SK-N-MC (cell line): ENCODE results near the gene UBTD1.

Experiments
- DNase-seq: peaks from one replicate; pipeline ENCODE4 v3.0.0-alpha.2; 2011; ENCODE audit warnings: low read depth, low spot score
- H3K27ac ChIP-seq: fragments of 200-600 bp; sonication (generic); 2 replicates; pipeline ENCODE4 v1.5.1; 2016; ENCODE audit warnings: mixed run types
- H3K36me3 ChIP-seq: fragments of 200-600 bp; sonication (generic); 2 replicates; pipeline ENCODE4 v1.6.1; 2017; ENCODE audit warnings: antibody characterized with exemption, low read length, mixed read lengths; ENCODE audit not compliant: insufficient read depth
- H3K4me3 ChIP-seq: fragments of 200-600 bp; sonication (generic); 2 replicates; pipeline ENCODE4 v1.5.1; 2016
- H3K9ac ChIP-seq: fragments of 200-600 bp; sonication (generic); 2 replicates; pipeline ENCODE4 v1.8.0; 2017; ENCODE audit warnings: mixed run types, mixed read lengths; ENCODE audit not compliant: insufficient read length
- H3K9me3 ChIP-seq: fragments of 200-600 bp; sonication (generic); 2 replicates; pipeline ENCODE4 v1.6.1; 2017; ENCODE audit warnings: low read depth, mild to moderate bottlenecking, antibody characterized with exemption, low read length, moderate library complexity, mixed read lengths
- EZH2 ChIP-seq: fragments of 200-600 bp; sonication (generic); IDR thresholded peaks from one replicate; pipeline ENCODE4 v1.6.1; 2017; ENCODE audit warnings: antibody characterized with exemption
- FOXP2 ChIP-seq: optimal IDR thresholded peaks from 2 replicates; pipeline ENCODE3; 2011; ENCODE audit warnings: mild to moderate bottlenecking, moderate library complexity; ENCODE audit not compliant: insufficient read depth; ENCODE audit errors: extremely low read length, control extremely low read depth
- POLR2AphosphoS5 ChIP-seq: IDR thresholded peaks from 2 replicates; pipeline ENCODE4 v1.6.1; 2012; ENCODE audit warnings: mild to moderate bottlenecking, low read depth, low read length, borderline replicate concordance

UBTD1 gene

GRCh38 chr10:97534746-97535367 lies 36.1 kb downstream of the UBTD1 start:
- Histone ChIP-seq H3K4me3 (no peak overlapping the region), H3K27ac (no peak overlapping the region), H3K36me3 (no peaks in the 10 kb centered on the region), H3K9ac (no peak overlapping the region), H3K9me3 (no peaks in the 10 kb centered on the region)
- DNase-seq, result no peak
- TF ChIP-seq FOXP2, result no peak
- no peak for TF ChIP-seq EZH2
- TF ChIP-seq POLR2AphosphoS5, result no peak

- TF ChIP-seq FOXP2, result no peak
- TF ChIP-seq EZH2, result no peak
- no peak for TF ChIP-seq POLR2AphosphoS5
- Histone ChIP-seq H3K36me3 (no peaks in the 10 kb centered on the region), H3K27ac (no peak overlapping the region), H3K4me3 (no peak overlapping the region), H3K9me3 (no peaks in the 10 kb centered on the region), H3K9ac (no peak overlapping the region)
- no peak for DNase-seq
Observed at GRCh38 chr10:97537186-97537869, 38.6 kb downstream of the UBTD1 start.

GRCh38 chr10:97538411-97538810 lies 39.7 kb downstream of the UBTD1 start:
- no peak for TF ChIP-seq EZH2
- TF ChIP-seq FOXP2, result no peak
- TF ChIP-seq POLR2AphosphoS5, result no peak
- no peak overlapping the region for H3K9ac ChIP-seq
- no peak for DNase-seq
- no peaks in the 10 kb centered on the region for H3K9me3 ChIP-seq
- no peak overlapping the region for H3K4me3 ChIP-seq
- H3K36me3 ChIP-seq, result no peaks in the 10 kb centered on the region
- H3K27ac ChIP-seq, result no peak overlapping the region

GRCh38 chr10:97538839-97539238 lies 40.1 kb downstream of the UBTD1 start:
- Histone ChIP-seq H3K9ac (no peak overlapping the region), H3K27ac (no peak overlapping the region), H3K36me3 (no peaks in the 10 kb centered on the region), H3K9me3 (no peaks in the 10 kb centered on the region), H3K4me3 (no peak overlapping the region)
- no peak for TF ChIP-seq POLR2AphosphoS5
- TF ChIP-seq FOXP2, result no peak
- TF ChIP-seq EZH2, result no peak
- DNase-seq, result no peak

- TF ChIP-seq FOXP2 (no peak), EZH2 (no peak), POLR2AphosphoS5 (no peak)
- no peak for DNase-seq
- Histone ChIP-seq H3K27ac (no peak overlapping the region), H3K9me3 (no peaks in the 10 kb centered on the region), H3K36me3 (no peaks in the 10 kb centered on the region), H3K9ac (no peak overlapping the region), H3K4me3 (no peak overlapping the region)
Observed at GRCh38 chr10:97539523-97540200, 40.9 kb downstream of the UBTD1 start.

- Histone ChIP-seq H3K27ac (no peak overlapping the region), H3K9ac (no peak overlapping the region)
Observed at GRCh38 chr10:97540669-97541500, 42.2 kb downstream of the UBTD1 start.

GRCh38 chr10:97542169-97543024 lies 43.7 kb downstream of the UBTD1 start:
- TF ChIP-seq FOXP2 (no peak), EZH2 (no peak), POLR2AphosphoS5 (no peak)
- H3K36me3 ChIP-seq, result no peaks in the 10 kb centered on the region
- no peak overlapping the region for H3K9ac ChIP-seq
- no peak for DNase-seq
- no peak overlapping the region for H3K4me3 ChIP-seq
- no peaks in the 10 kb centered on the region for H3K9me3 ChIP-seq
- H3K27ac ChIP-seq, result no peak overlapping the region

More at GRCh38 chr10:97540669-97541500, 42.2 kb downstream of the UBTD1 start:
- Histone ChIP-seq H3K4me3 (no peak overlapping the region), H3K9me3 (no peaks in the 10 kb centered on the region), H3K36me3 (no peaks in the 10 kb centered on the region)
- no peak for DNase-seq
- TF ChIP-seq POLR2AphosphoS5 (no peak), EZH2 (no peak), FOXP2 (no peak)
